PC-9 (cell line): ENCODE results near the gene FXYD6. TPM values are rescaled to one million over a fixed set of nuclear protein-coding genes. Genes with fewer than 3 reads are reported as not detected.

Experiments used
- BruUV-seq: library from RNA; stranded (reverse); fragments of 400-500 nt; replicated peaks from 2 replicates; lab custom pipeline; 2021; lab: Mats Ljungman, UMichigan
- CTCF ChIA-PET: fragments of 300-600 bp; sonication (Branson Sonifier 250); formaldehyde crosslinking; loops from one replicate; lab custom pipeline; 2022; ENCODE audit warnings: antibody characterized with exemption; lab: Charles Lee
- POLR2A ChIA-PET: fragments of 300-600 bp; sonication (Branson Sonifier 250); formaldehyde crosslinking; loops from one replicate; lab custom pipeline; 2022; ENCODE audit warnings: antibody characterized with exemption; ENCODE audit not compliant: unreplicated experiment; lab: Charles Lee
- DNase-seq, 2 experiments: peaks; one replicate each; pipeline versions ENCODE4 v3.0.0 to v3.0.0-alpha.2; 2015 to 2022; ENCODE audit warnings: mixed read lengths in 1 of 2
- H2AFZ ChIP-seq: fragments of 200-600 bp; sonication (generic); 2 replicates; pipeline ENCODE4 v1.8.1; 2017; ENCODE audit warnings: antibody characterized with exemption
- H3F3A ChIP-seq: fragments of 200-600 bp; sonication (generic); 2 replicates; pipeline ENCODE4 v1.8.1; 2017; ENCODE audit warnings: antibody characterized with exemption, mild to moderate bottlenecking, low read depth; ENCODE audit not compliant: insufficient read depth
- H3K27ac ChIP-seq: fragments of 200-600 bp; sonication (generic); 2 replicates; pipeline ENCODE4 v1.6.1; 2016; ENCODE audit warnings: mixed run types
- H3K27me3 ChIP-seq: fragments of 200-600 bp; sonication (generic); 2 replicates; pipeline ENCODE4 v1.6.1; 2016; ENCODE audit warnings: low read depth, mixed run types; ENCODE audit not compliant: insufficient read depth
- H3K36me3 ChIP-seq: fragments of 200-600 bp; sonication (generic); 2 replicates; pipeline ENCODE4 v1.6.1; 2016; ENCODE audit warnings: low read depth, mixed run types
- H3K4me1 ChIP-seq: fragments of 200-600 bp; sonication (generic); replicated peaks from 2 replicates; pipeline ENCODE4 v1.6.1; 2016; ENCODE audit warnings: mixed run types; ENCODE audit not compliant: insufficient read depth
- H3K4me2 ChIP-seq: fragments of 200-600 bp; sonication (generic); 2 replicates; pipeline ENCODE4 v1.6.1; 2017; ENCODE audit warnings: mixed run types
- H3K4me3 ChIP-seq: fragments of 200-600 bp; sonication (generic); 2 replicates; pipeline ENCODE4 v1.6.1; 2016; ENCODE audit warnings: mixed run types
- H3K79me2 ChIP-seq: fragments of 200-600 bp; sonication (generic); 2 replicates; pipeline ENCODE4 v1.6.1; 2017; ENCODE audit warnings: low read depth, mixed run types
- H3K9me2 ChIP-seq: fragments of 200-600 bp; sonication (generic); 2 replicates; pipeline ENCODE4 v1.8.1; 2017; ENCODE audit warnings: mild to moderate bottlenecking; ENCODE audit not compliant: insufficient read depth
- H3K9me3 ChIP-seq: fragments of 200-600 bp; sonication (generic); 2 replicates; pipeline ENCODE4 v1.8.1; 2016; ENCODE audit warnings: low read depth; ENCODE audit not compliant: insufficient read depth
- H4K20me1 ChIP-seq: fragments of 200-600 bp; sonication (generic); 2 replicates; pipeline ENCODE4 v1.8.1; 2017; ENCODE audit not compliant: insufficient read depth
- CTCF ChIP-seq: fragments of 200-600 bp; sonication (generic); conservative IDR thresholded peaks from 2 replicates; pipeline ENCODE4 v1.6.1; 2017; ENCODE audit warnings: mixed run types, antibody characterized with exemption, mild to moderate bottlenecking, moderate library complexity
- EZH2 ChIP-seq: fragments of 200-600 bp; sonication (generic); IDR thresholded peaks from 2 replicates; pipeline ENCODE4 v1.8.0; 2017; ENCODE audit warnings: antibody characterized with exemption, low read depth
- intact Hi-C: fragments of 100-400 bp; cut with micrococcal nuclease; formaldehyde crosslinking; loops from one replicate; pipeline ENCODE4 v1.10.0; 2022; ENCODE audit not compliant: unreplicated experiment
- total RNA-seq: library from RNA; stranded (reverse); gene quantifications from 2 replicates; pipeline ENCODE4 v1.2.3, GENCODE V29; 2021

FXYD6 gene
- total RNA-seq, 1 experiment from 2014 or later = 0.20 TPM

DNA sequence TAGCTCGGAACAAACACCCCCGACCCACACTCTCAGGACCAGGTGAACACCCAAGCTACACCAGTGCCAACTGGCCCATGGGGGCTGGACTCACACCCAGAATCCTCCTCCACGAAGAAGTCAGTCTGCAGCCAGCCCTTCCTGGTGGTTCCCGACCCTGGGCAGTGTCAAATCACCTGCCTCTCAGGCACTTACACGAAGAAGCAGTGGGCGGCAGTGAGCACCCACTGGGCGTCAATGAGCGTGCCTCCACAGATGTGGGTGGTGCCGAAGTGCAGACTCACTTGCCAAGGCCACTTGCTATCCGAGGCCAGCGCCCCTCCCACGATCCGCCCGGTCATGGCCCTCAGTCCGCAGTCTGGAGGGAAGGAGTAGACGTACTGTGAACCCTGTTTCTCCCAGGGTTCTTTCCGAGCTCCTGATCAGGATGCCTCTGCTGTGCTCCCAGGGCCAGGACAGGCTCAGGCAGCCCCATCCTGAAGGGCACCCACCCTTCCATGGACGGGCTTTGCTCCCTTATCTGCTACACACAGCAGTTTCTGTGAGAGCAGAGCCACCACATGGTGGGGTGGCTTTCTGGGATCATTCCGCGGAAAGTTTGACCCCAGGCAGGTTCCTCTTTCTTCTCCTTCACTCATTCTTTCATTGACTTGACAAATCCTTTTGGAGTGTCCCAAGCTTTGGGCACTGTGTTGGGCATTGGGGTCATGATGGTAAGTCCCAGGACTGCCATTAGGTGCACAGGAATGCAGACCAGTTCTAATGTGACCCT is 33.3 kb upstream of the FXYD6 start:
- H3K9me2 ChIP-seq = no peaks in the 10 kb centered on the region
- intact Hi-C loops = no loop called here
- no peak for DNase-seq
- H3K79me2 ChIP-seq = no peaks in the 10 kb centered on the region
- no peak overlapping the region for H3K27ac ChIP-seq
- H2AFZ ChIP-seq = no peak overlapping the region
- no peaks in the 10 kb centered on the region for H3K9me3 ChIP-seq
- BruUV-seq = no TSS peak
- ChIA-PET POLR2A (no interaction called here), CTCF (no interaction called here)
- H3K4me2 ChIP-seq = no peak overlapping the region
- H3K27me3 ChIP-seq = no peaks in the 10 kb centered on the region
- H3F3A ChIP-seq = peaks cover 13% of the 10 kb centered on the region; the same call in 1 of the 2 replicates
- peaks cover 12% of the 10 kb centered on the region for H3K4me1 ChIP-seq
- TF ChIP-seq CTCF (no peak), EZH2 (no peak)
- H3K36me3 ChIP-seq = peaks cover 21% of the 10 kb centered on the region; the same call in 1 of the 2 replicates
- H3K4me3 ChIP-seq = no peak overlapping the region
- H4K20me1 ChIP-seq = no peaks in the 10 kb centered on the region

- H3K27me3 ChIP-seq = no peaks in the 10 kb centered on the region
- H3K79me2 ChIP-seq = no peaks in the 10 kb centered on the region
- H3K4me2 ChIP-seq = no peak overlapping the region
- no peak overlapping the region for H3K4me3 ChIP-seq
- intact Hi-C loops = no loop called here
- no peaks in the 10 kb centered on the region for H3K9me2 ChIP-seq
- TF ChIP-seq EZH2 = no peak
- TF ChIP-seq CTCF = no peak
- no peak overlapping the region for H3K27ac ChIP-seq
- H3K36me3 ChIP-seq = peaks cover 21% of the 10 kb centered on the region; the same call in 1 of the 2 replicates
- H4K20me1 ChIP-seq = no peaks in the 10 kb centered on the region
- ChIA-PET POLR2A (interaction anchor here (0.5 kb wide), 1 partner anchor 1057 kb away, joined by 3 read pairs; no protein-coding TSS in a partner anchor), CTCF (no interaction called here)
- no peak for DNase-seq
- H3K4me1 ChIP-seq = peaks cover 12% of the 10 kb centered on the region
- no peak overlapping the region for H2AFZ ChIP-seq
- no peaks in the 10 kb centered on the region for H3K9me3 ChIP-seq
- BruUV-seq = no TSS peak
- peaks cover 13% of the 10 kb centered on the region; the same call in 1 of the 2 replicates for H3F3A ChIP-seq
Observed at GRCh38 chr11:117908959-117909610, 32.6 kb upstream of the FXYD6 start.

GRCh38 chr11:117908109-117908895 is 31.8 kb upstream of the FXYD6 start:
- Histone ChIP-seq H3K79me2 (no peaks in the 10 kb centered on the region), H3K36me3 (peaks cover 16% of the 10 kb centered on the region; the same call in 1 of the 2 replicates), H3K27ac (peak overlapping the region; percentile 57; the same call in 1 of the 2 replicates), H3K27me3 (no peaks in the 10 kb centered on the region), H2AFZ (no peak overlapping the region), H3K4me3 (no peak overlapping the region), H3K4me2 (peak overlapping the region; percentile 63), H3K9me2 (no peaks in the 10 kb centered on the region), H4K20me1 (no peaks in the 10 kb centered on the region), H3F3A (peaks cover 13% of the 10 kb centered on the region; the same call in 1 of the 2 replicates), H3K9me3 (no peaks in the 10 kb centered on the region), H3K4me1 (peaks cover 12% of the 10 kb centered on the region)
- POLR2A ChIA-PET = no interaction called here
- no TSS peak for BruUV-seq
- intact Hi-C loops = no loop called here
- DNase-seq = no peak
- CTCF ChIA-PET = no interaction called here
- no peak for TF ChIP-seq CTCF
- TF ChIP-seq EZH2 = no peak
